ENCODE measurements around the gene HMCN2.

- TF ChIP-seq CTCF (IDR thresholded peaks at IDR 0.05; ENCODE audit: low read length) (no peak), EZH2phosphoT487 (IDR thresholded peaks at IDR 0.05; ENCODE audit: low read length) (no peak)
These were observed 98.3 kb downstream of the HMCN2 start for GRCh38 chr9:130363755-130364404.
